ENCODE measurements around the gene SPOCK2. TPM values are rescaled to one million over a fixed set of nuclear protein-coding genes. Genes with fewer than 3 reads are reported as not detected.

The SPOCK2 gene
- total and polyA plus RNA-seq, 2 of the 13 experiments (the other 11 are each of a cell fraction or from before 2014, with no cell fraction given): 8.6 to 30.6 TPM

- no peaks in the 10 kb centered on the region for H4K20me1 ChIP-seq (ENCODE audit: insufficient read depth, low read length)
- no peaks in the 10 kb centered on the region for H3K9me3 ChIP-seq (ENCODE audit: low read length)
- H3K27ac ChIP-seq (ENCODE audit: extremely low read length, insufficient read depth, low read length): no peak overlapping the region
- CTCF ChIA-PET (ENCODE audit: low intra/inter-chr PET ratio, low total read pairs): no interaction called here
- H3K27me3 ChIP-seq (ENCODE audit: control insufficient read depth in 1 of 2, insufficient read depth in 2 of 2, low read length in 2 of 2): peaks cover 0 to 24% of the 10 kb centered on the region in 2 experiments; a peak in 2 of 5 replicates
- no peak for FAIRE-seq
- in situ Hi-C loops (cut with HindIII; ENCODE audit: extremely low pct_ligation_motif_present, low pct_unique_long_range_greater_than_20kb) (loop anchor here (25.0 kb wide), 1 partner anchor 247 kb away; no protein-coding TSS in a partner anchor), intact Hi-C loops (cut with micrococcal nuclease; ENCODE audit: unreplicated experiment) (no loop called here)
- POLR2A ChIA-PET: no interaction called here
- H3K36me3 ChIP-seq (replicated peaks in 1 of 2; ENCODE audit: control insufficient read depth in 1 of 2, insufficient read depth in 2 of 2, low read length in 2 of 2): no peaks in the 10 kb centered on the region
- peaks cover 85% of the 10 kb centered on the region for H3K4me1 ChIP-seq (ENCODE audit: insufficient read depth, low read length)
- no peak overlapping the region for H3K9ac ChIP-seq (ENCODE audit: insufficient read depth, low read depth, low read length)
- H3K4me3 ChIP-seq (replicated peaks in 1 of 3; ENCODE audit: insufficient read depth in 1 of 3, low read depth in 2 of 3, low read length in 3 of 3): no peak overlapping the region
- H3K4me2 ChIP-seq (ENCODE audit: low read depth, low read length): no peak overlapping the region
- 90% methylated on average over 3 of the region's 3 CpGs for WGBS (ENCODE audit: low lambda C conversion rate)
- BruUV-seq (replicated peaks): no TSS peak
- no peak overlapping the region for H2AFZ ChIP-seq (ENCODE audit: low read length)
- no peak for ATAC-seq
- H3K79me2 ChIP-seq (ENCODE audit: insufficient read depth, low read length): no peaks in the 10 kb centered on the region
- DNase-seq (ENCODE audit: low spot score): no peak
- TF ChIP-seq RBAK (CRISPR knock-in tag; IDR thresholded peaks at IDR 0.05): no peak
- no peak for TF ChIP-seq ZNF10 (CRISPR knock-in tag; IDR thresholded peaks at IDR 0.05; ENCODE audit: borderline replicate concordance, low read depth)
- no peak for TF ChIP-seq HBP1 (CRISPR knock-in tag; IDR thresholded peaks at IDR 0.05; ENCODE audit: low read depth)
- no peak for TF ChIP-seq PRDM15 (CRISPR knock-in tag; IDR thresholded peaks at IDR 0.05)
- no peak for TF ChIP-seq JARID2 (CRISPR knock-in tag; IDR thresholded peaks at IDR 0.05; ENCODE audit: insufficient replicate concordance)
- TF ChIP-seq PATZ1 (CRISPR knock-in tag; IDR thresholded peaks at IDR 0.05): no peak
- no peak for TF ChIP-seq PAX8 (CRISPR knock-in tag; IDR thresholded peaks at IDR 0.05; ENCODE audit: borderline replicate concordance)
- no peak for TF ChIP-seq FOSL1 (CRISPR knock-in tag; IDR thresholded peaks at IDR 0.05; ENCODE audit: borderline replicate concordance)
- TF ChIP-seq ZNF430 (CRISPR knock-in tag; IDR thresholded peaks at IDR 0.05): no peak
- TF ChIP-seq SIN3A (IDR thresholded peaks at IDR 0.05; ENCODE audit: borderline replicate concordance, low read depth, low read length): no peak
- no peak for TF ChIP-seq SMYD3 (CRISPR knock-in tag; IDR thresholded peaks at IDR 0.05)
- TF ChIP-seq HNRNPH1 (optimal IDR thresholded peaks at IDR 0.05; ENCODE audit: low read depth, low read length): no peak
- TF ChIP-seq RARA (CRISPR knock-in tag; IDR thresholded peaks at IDR 0.05): no peak
- no peak for TF ChIP-seq NPAS2 (CRISPR knock-in tag; IDR thresholded peaks at IDR 0.05; ENCODE audit: borderline replicate concordance)
- no peak for TF ChIP-seq ZFP36L2 (CRISPR knock-in tag; IDR thresholded peaks at IDR 0.05)
- TF ChIP-seq ZFP1 (CRISPR knock-in tag; IDR thresholded peaks at IDR 0.05): no peak
- no peak for TF ChIP-seq DRAP1 (CRISPR knock-in tag; IDR thresholded peaks at IDR 0.05)
These were observed 2.0 kb upstream of the SPOCK2 start for GRCh38 chr10:72090326-72090725.

Measured in HepG2 (cell line).